ENCODE data around the gene FBXO38. TPM values are rescaled to one million over a fixed set of nuclear protein-coding genes. Genes with fewer than 3 reads are reported as not detected.

Gene FBXO38
- total RNA-seq, 1 donor, result 28.8 TPM

DNA sequence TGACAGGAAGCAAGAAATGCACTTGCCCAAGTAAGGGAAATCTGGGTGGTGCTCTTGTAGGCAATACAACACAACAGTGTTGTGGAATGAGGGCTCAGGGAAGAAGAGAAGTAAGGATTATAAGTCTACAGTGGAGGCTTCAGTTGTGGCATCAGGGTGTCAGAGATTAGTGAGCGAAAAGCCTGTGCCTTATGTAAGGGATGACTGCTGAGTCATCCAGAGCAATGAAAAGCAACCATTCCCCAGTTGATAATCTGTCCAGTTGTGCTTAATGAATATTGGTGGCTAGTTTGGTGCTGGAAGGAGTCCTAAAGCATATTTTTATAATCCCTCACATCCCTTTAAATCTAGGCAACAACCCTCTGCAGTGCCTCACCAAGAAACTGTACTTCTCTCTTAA lies 42.0 kb downstream of the FBXO38 start:
- no peak for DNase-seq (ENCODE audit: low read depth in 2 of 3, low spot score in 2 of 3)

DNA sequence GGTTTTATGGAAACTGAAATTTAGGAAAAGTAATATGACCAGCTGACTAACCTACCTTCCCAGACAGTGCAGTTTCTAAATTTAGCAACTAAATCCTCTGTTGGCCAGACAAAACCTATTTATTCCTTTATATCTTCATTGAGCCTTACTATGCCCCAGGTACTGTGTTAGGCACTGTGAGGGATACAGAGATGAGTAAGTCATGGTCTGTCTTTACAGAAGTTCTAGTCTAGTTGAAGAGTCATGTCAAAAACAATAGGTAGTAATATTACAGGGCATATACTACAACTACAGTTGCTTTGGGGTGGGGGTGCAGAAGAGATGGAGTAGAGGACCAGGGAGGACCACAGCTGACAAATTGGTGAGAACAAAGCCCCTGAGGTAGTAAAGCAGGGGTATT lies 42.8 kb downstream of the FBXO38 start:
- DNase-seq (ENCODE audit: low read depth in 2 of 3, low spot score in 2 of 3), result no peak

DNA sequence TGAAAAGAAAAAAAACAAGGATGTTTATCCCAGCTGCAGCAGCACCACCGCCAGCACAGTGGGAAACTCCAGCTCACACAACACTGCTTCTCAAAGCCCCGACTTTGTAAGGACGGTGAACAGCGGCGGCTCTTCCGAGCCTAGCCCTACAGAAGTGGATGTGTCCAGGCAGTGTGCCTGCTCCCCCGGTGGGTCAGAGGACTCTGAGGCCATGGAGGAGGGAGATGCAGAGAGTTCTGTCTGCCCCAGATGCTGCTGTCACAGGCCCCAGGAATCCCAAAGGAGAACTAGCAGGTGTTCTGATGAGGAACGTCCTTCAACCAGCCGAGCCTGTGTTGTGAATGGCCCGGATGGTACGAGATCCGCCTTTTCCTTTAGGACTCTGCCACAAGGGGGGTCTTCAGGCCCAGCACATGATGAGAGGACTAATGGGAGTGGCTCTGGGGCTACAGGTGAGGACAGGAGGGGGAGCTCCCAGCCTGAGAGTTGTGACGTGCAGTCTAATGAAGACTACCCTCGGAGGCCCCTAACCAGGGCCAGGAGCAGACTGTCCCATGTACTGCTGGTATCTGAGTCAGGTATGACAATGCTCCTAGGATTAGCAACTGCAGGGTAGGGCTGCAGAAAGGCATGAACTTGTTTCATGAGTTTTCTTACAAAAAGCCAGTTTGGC lies 43.7 kb downstream of the FBXO38 start:
- DNase-seq (ENCODE audit: low read depth in 2 of 3, low spot score in 2 of 3), result no peak

DNA sequence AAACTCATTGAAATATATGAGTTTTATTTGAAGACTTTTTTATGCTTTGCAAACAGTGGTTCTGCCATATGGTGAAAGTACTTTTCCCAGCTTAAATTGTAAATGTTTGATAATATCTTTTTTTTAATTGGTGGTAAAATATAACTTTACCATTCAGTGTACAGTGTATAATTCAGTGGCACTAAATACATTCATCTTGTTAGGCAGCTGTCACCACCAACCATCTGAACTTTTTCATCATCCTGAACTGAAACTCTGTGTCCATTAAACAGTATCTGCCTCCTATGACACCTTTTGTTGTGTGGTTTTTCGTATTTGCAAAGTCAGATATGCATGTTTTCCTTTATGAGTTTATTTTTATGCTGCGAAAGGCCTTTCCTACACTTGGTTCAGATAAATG lies 45.1 kb downstream of the FBXO38 start:
- DNase-seq (ENCODE audit: low read depth in 2 of 3, low spot score in 2 of 3), result no peak

DNA sequence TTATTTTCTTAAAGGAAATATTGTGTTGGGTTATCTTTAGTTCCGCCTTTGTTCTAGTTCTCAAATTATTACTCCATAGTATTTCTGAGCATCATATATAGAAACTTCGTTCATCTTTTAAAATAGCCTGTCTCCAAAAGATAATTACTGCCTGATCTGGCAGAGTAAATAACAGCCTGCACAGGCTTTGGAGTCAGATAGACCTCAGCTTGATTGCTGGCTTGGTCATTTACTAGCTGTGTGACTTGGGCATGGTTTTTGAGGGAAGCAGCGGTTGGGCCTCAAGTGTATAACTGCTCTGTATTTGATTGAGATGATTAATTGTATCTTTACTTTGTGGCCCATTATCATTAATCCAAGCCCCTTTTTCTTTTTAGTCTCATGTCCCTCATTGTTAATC lies 50.1 kb downstream of the FBXO38 start:
- no peak for DNase-seq (ENCODE audit: low read depth in 2 of 3, low spot score in 2 of 3)

DNA sequence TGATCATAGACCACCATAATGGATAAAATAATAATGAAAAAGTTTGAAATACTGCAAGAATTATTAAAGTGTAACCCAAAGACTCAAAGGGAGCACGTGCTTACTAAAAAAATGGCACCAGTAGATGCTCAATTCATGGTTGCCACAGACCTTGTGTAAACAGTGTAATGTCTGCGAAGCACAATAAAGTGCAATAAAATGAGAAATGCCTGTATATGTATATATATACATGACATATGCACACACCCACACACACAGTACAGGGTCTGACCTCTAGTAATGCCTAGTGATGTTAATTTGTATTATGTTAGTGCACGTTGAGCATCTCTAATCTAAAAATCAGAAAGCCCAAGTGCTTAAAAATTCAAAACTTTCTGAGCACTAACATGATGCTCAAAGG lies 52.3 kb downstream of the FBXO38 start:
- DNase-seq (ENCODE audit: low read depth in 2 of 3, low spot score in 2 of 3), result no peak

DNA sequence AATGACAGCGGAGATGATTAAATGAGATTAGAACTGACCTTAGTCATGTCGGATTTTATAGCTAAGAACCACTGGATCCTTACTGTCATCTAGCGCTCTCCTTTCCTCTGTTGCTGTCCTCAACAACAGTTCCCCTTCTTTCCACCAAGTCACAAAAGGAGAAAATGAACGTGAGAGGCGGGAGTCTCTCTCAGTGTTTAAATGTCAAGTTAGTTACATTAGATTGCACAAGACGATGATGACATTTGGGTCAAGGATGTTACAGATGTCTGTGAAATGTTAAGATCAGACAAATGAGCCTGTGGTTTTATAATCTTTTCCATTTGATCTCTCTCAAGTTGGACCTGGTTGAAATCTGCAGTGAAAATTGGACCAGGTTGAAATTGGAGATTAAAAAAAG lies 53.5 kb downstream of the FBXO38 start:
- DNase-seq (ENCODE audit: low read depth in 2 of 3, low spot score in 2 of 3), result no peak

DNA sequence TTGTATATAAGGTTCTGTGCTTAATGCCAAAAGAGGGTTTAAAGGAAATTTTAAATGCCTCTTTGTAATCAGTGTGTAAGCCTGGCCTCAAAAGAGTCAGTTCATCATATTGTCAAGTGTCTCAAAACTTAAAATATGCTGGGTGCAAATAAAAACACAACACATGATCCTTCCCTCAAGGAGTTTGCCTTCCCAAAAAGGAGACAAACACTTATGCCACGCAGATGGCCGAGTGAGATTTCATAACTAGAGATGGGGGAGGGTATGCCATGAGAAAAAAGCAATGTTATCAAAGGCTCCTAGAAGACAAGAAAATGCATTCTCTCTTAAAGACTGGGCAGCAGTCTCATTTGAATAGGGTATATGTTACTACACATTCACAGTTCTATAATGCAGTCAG lies 55.2 kb downstream of the FBXO38 start:
- no peak for DNase-seq (ENCODE audit: low read depth in 2 of 3, low spot score in 2 of 3)

DNA sequence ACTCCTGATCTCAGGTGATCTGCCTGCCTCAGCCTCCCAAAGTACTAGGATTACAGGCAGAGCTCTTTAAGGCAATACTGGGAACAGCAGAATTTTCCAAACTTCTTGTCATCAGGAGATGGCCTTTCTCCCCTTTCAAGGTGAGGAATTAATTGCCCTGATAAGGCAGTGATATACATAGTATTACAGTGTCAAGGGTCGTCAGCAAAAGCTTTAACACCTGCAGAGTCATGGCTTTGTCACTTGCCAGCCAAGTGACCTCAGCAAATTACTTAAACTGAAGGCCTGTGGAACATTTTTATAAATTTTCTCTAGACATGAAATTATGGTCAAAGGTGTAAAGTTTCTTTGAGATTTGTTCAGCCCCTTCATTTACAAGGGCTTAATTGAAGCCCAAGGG lies 59.5 kb downstream of the FBXO38 start:
- DNase-seq (ENCODE audit: low read depth in 2 of 3, low spot score in 2 of 3), result no peak

DNA sequence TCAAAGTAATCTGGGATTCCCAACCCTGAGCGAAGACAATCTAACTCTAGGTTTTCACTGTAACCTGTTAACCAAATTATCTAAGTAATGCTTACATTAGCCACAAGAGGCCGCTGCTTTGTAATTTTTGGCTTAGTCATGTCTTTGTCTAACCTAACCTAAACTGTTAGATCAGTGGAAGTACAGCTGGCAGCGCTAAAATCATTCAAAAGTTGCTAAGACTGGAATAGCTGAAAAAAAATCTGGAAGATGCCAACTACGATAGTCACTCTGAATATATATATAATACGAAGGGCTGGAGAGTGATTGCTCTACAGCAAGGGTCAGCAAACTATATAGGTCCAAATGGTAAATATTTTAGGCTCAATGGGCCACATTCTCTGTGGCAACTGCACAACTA lies 60.2 kb downstream of the FBXO38 start:
- peak; percentile 5 to 87 (median 47) for DNase-seq (ENCODE audit: low read depth in 2 of 3, low spot score in 2 of 3)

DNA sequence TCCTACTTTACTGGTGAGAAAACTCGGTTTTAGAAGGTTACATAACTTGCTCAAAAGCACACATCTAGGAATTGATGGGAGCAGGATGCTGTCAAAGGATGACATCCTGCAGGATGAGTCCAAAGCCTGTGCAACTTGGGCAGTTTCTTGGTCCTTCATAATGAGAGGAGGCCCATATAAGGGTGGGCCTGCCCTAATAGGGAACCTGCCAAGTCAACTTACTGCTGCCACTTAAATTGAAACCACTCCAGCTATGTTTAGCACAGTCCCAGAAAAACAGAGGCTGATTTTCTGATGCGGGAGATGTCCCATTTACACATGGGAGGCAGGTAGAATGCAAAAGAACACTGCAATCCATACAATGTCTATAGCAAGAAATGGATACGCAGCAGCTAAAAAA lies 61.8 kb downstream of the FBXO38 start:
- no peak for DNase-seq (ENCODE audit: low read depth in 2 of 3, low spot score in 2 of 3)

DNA sequence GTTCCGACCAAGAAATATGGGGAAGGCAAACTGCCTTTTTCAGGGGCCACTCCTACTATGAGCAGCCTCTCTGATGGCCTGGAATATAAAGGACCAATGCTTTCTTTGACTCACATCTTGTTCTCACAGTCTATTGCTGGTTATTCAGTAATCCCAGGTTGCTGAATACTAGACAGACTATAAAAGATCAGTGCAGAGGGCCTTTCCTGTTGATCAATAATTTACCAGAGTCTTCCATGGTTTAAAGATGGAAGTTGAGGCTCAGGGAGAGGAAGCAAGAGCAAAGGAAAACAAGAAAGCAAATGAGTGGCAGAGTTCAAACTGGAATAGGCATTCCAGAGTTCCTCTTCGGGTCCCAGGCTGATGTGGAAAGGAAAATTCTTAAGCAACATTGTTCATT lies 62.9 kb downstream of the FBXO38 start:
- no peak for DNase-seq (ENCODE audit: low read depth in 2 of 3, low spot score in 2 of 3)

DNA sequence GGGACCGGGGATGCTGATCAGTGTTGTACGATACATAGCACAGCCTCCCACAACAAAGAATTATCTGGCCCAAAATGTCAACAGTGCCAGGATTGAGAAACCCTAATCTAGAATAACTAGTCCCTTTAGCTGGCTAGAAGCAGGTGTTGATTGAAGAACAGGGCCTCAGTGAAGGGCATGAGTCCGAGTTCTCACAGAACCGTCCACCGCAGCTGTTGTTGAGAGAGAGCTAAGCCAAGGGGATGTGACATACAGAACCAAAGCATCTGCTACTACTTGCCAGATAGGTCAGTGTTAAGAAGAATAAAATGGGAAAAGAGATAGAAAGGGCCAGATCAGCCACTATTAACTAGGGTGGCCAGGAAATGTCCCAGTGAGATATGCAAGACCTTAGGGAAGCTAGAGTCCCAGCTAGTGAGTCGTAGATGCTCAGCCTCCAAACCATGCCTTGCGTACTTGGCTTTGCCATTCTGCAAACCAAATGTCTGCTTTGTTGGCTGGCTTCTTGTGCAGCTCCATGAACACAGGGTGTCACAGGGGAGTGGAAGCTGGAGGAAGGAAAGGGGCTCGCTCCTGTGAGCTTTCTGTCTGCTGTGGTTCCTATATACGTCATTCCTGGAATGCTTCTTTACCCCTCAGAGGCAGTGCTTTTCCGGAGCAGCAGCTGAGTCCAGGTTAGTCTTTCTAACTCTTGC lies 68.9 kb downstream of the FBXO38 start:
- no peak for DNase-seq (ENCODE audit: low read depth in 2 of 3, low spot score in 2 of 3)

DNA sequence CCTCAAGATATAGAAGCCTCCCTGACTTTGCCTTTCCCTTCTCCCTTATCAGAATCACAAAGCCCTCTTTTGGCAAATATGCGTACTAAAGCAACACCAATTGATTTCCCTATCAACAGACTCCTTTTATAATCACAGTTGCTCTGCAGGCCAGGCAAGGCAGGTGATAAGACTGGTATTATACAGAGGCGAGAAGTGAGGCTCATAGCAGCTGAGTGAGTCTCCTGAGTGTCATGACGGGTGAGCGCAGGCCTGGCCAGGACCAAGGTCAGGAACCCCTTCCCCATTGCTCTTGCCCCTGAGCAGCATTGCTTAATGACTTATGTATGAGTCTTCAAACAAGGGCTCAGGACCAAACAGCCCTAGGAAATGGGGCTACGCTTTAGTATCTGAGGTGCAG lies 70.8 kb downstream of the FBXO38 start:
- no peak for DNase-seq (ENCODE audit: low read depth in 2 of 3, low spot score in 2 of 3)

DNA sequence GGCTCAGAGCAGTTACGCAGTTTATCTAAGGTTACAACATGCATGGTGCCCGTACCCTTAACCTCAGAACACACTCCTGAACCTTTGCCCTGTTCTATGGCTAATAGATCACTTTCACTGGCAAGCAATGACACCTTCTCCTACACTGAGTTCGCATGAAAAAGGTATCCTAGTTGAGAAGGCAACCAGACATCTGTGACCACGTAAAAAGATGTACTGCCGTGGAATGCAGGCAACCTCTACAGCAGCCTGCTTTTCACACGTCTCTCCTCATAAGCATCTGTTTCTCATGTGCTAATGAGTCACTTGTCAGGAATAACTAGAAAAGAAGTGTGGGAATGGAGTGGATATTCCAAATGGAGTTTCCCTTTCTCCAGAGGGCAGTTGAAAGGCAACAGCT lies 71.4 kb downstream of the FBXO38 start:
- DNase-seq (ENCODE audit: low read depth in 2 of 3, low spot score in 2 of 3), result no peak

DNA sequence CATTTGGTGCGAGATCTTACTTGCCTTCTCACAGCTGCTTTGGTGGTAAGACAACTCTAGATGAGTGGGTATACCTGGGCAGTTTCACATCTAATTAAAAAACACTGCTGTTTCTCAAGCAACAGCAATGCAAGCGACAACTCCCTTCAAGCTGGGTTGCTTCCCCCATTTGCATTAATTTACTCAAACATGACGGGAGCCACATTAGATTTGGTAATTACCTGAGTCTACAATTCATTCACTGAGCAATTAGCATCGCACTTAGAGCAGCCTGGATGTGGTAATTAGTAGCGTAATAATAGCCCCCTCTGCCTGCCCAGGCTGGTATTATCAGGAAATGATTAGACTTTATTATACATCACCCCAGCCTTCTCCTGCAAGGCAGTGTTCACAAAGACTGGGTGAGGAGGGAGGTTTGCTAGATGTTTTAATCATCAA lies 73.4 kb downstream of the FBXO38 start:
- DNase-seq (ENCODE audit: low read depth in 2 of 3, low spot score in 2 of 3), result peak in 2 of 3 donors; percentile 21 to 69

DNA sequence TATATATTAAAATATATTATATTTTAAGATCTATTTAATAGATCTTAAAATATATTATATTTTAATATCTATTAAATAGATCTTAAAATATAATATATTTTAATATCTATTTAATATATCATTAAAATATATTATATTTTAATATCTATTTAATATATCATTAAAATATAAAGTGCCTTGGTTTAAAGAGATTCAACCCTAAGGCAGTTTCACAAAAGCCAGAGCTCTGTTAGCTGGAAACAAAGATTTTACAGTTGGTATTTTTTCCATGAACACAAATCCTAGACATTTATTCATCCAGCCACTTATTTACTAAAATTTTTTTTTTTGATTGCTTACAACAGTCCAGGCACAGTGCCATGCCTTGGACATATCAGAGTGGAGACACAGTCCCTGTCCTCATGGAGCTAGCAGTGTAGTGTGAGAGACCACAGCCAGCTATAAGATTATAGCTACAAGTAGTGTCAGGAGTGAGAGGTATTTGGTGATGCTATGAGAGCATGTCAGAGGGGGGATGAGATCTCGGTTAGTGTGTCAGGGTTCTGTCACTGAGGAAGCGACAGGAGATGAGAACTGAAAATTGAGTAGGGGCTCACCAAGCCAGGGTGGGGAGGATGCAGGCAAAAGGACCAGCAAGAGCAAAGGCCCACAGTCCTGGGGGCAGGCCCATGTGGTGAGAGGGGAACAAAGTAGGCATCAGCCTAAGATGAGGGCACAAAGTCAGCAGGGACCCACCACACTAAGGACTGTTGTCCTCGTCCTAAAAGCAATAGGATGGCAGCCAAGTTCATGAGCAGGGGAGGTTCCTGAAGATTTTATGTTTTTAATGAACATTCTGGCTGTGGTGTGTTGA lies 74.5 kb downstream of the FBXO38 start:
- DNase-seq (ENCODE audit: low read depth in 2 of 3, low spot score in 2 of 3), result no peak

DNA sequence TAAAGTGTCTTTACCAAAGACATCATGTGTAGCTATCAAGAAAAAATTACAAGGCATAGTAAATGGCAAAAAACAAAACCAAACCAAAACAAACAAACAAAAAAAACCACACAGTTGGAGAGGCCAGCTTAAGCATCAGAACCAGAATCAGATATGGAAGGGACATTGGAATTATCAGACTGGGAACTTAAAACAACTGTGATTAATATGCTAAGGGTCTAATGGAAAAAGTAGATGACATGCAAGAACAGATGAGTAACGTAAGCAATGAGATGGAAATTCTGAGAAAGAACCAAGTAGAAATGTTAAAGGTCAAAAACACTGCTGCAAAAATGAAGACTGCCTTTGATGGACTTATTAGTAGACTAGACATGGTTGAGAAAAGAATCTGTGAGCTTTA lies 75.9 kb downstream of the FBXO38 start:
- no peak for DNase-seq (ENCODE audit: low read depth in 2 of 3, low spot score in 2 of 3)

DNA sequence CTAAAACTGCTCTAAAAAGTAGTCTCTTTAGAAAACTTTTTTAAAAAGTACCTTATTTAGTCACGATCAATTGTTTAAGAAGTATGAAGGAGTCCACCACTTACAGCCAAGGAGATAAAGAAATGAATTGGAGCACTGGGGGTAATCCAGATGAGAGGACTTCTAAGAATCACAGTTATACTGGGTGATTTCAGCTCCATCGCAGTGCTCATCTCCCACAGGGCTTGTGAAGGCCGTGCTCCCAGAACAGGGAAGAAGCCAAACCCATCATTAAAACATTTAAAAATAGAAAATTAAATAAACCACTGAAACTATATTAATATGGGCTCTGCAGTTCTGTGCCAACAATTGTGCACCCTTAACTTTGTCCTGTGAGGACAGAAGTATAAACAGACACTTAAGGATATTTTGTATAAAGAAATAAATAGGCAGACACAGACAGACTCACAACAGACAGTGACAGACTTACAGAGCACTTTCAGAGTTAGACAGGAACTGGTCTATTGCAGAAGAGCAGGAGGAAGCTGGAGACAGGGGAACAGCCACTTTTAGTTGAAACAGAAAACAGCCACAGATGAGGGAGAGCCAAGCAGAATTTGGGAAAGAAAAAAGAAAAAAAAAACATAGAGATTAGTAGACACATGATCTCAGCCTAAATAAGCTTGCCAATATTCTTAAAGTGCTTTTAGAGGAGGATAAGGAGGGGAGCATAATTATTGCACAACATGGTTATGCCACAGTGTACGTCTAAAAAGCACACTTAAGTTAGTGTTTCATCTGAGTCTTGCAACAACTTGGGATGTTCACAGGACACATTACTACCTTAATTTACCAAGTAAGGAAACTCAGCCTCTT lies 81.8 kb downstream of the FBXO38 start:
- DNase-seq (ENCODE audit: low read depth in 2 of 3, low spot score in 2 of 3), result no peak

DNA sequence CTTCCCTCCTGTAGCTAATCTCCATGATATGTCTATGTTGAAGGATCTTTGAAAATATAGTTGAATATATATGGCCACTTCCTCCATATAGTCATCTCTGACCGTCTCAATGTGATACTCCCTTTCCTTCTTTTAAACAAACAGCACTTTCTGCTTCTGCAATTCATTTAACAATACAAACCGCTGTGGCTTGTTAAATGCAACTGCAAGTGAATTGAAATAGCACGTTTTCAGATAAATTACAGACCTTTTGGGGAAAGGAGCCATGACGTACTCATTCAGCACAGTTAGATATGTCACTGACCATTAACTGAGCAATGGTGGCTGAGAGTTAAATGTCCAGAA lies 82.5 kb downstream of the FBXO38 start:
- no peak for DNase-seq (ENCODE audit: low read depth in 2 of 3, low spot score in 2 of 3)

DNA sequence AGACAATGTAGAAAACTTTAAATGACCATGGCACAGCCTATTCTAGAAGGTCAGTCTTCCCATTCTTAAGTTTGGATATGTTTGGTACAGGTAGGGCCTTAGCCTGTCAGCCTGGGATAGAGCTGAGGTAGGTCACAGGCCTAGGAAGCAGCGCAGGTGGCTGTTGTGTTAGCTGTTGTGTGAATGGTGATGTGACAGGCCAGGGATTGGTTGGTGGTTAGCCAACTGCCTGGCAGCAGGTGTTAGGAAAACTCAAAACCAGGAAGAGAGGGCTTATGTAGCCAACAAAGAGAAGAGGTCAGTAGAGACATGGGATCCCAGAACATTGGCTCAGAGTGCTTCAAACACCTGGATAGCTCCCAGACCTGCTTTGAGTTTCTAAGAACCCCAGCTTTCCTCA lies 84.2 kb downstream of the FBXO38 start:
- no peak for DNase-seq (ENCODE audit: low read depth in 2 of 3, low spot score in 2 of 3)

Data from hematopoietic multipotent progenitor cell (in vitro differentiated cells).